HG02610 (cell line): ENCODE measurements around the gene ERBB2.
"Not testable (repeated sequence)": the region's sequence is repeated elsewhere in the genome, so short reads cannot be mapped to it uniquely, and the experiment has no call there.

Source experiments
- ATAC-seq: cut with Tn5 transposase; IDR thresholded peaks from one replicate; pipeline ENCODE4 v1.9.1; 2021; ENCODE audit warnings: mild to moderate bottlenecking, moderate library complexity; ENCODE audit not compliant: unreplicated experiment

The ERBB2 gene

DNA sequence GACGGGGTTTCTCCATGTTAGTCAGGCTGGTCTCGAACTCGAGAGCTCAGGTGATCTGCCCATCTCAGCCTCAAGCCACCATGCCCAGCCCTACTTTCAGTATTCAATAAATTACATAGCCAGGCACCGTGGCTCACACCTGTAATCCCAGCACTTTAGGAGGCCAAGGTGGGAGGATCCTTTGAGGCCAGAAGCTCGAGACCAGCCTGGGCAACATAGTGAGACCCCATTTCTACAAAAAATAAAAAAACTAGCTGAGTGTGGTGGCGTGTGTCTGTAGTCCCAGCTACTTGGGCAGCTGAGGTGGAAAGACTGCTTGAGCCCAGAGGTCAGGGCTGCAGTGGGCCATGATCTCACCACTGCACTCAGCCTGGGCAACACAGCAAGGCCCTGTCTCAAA lies 22.2 kb downstream of the ERBB2 start:
- ATAC-seq: no peak

DNA sequence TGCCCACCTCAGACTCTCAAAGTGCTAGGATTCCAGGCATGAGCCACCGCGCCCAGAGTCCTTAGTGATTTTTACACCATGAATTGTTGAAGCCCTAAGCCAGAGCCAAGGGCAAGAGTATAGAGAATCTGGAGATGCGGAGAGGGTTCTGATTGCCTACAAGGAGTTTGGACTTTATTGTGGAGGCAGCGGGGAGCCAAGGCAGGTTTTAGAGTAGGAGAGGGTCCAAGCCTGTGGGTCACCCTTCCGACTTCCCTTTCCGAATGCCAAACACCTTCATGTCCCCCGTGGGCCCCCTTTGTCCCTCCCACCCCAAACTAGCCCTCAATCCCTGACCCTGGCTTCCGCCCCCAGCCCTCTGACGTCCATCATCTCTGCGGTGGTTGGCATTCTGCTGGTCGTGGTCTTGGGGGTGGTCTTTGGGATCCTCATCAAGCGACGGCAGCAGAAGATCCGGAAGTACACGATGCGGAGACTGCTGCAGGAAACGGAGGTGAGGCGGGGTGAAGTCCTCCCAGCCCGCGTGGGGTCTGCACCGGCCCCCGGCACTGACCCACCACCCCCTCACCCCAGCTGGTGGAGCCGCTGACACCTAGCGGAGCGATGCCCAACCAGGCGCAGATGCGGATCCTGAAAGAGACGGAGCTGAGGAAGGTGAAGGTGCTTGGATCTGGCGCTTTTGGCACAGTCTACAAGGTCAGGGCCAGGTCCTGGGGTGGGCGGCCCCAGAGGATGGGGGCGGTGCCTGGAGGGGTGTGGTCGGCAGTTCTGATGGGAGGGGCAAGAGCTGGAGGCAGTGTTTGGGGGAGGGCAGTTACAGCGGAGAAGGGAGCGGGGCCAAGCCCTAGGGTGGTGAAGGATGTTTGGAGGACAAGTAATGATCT lies 23.3 kb downstream of the ERBB2 start:
- ATAC-seq: no peak

DNA sequence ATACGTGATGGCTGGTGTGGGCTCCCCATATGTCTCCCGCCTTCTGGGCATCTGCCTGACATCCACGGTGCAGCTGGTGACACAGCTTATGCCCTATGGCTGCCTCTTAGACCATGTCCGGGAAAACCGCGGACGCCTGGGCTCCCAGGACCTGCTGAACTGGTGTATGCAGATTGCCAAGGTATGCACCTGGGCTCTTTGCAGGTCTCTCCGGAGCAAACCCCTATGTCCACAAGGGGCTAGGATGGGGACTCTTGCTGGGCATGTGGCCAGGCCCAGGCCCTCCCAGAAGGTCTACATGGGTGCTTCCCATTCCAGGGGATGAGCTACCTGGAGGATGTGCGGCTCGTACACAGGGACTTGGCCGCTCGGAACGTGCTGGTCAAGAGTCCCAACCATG lies 24.9 kb downstream of the ERBB2 start:
- no peak for ATAC-seq

DNA sequence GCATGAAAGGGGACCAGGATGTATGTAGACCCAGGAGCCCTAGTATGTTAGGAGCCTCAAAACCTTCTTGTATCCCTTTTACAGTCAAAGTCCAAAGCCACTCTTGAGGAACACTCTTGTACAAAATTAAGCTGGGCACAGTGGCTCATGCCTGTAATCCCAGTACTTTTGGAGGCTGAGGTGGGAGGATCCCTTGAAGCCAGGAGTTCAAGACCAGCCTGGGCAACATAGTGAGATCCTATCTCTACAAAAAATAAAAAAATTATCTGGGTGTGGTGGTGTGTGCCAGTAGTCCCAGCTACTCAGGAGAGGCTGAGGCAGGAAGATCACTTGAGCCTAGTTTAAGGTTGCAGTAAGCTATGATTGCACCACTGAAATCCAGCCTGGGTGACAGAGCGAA lies 26.1 kb downstream of the ERBB2 start:
- not testable (repeated sequence) for ATAC-seq

DNA sequence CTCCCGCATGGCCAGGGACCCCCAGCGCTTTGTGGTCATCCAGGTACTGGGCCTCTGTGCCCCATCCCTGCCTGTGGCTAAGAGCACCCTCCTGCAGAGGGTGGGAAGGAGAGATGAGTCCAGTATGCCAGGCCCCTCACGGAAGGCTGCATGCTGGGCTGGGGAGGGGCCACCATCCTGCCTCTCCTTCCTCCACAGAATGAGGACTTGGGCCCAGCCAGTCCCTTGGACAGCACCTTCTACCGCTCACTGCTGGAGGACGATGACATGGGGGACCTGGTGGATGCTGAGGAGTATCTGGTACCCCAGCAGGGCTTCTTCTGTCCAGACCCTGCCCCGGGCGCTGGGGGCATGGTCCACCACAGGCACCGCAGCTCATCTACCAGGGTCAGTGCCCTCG lies 26.8 kb downstream of the ERBB2 start:
- ATAC-seq: no peak

DNA sequence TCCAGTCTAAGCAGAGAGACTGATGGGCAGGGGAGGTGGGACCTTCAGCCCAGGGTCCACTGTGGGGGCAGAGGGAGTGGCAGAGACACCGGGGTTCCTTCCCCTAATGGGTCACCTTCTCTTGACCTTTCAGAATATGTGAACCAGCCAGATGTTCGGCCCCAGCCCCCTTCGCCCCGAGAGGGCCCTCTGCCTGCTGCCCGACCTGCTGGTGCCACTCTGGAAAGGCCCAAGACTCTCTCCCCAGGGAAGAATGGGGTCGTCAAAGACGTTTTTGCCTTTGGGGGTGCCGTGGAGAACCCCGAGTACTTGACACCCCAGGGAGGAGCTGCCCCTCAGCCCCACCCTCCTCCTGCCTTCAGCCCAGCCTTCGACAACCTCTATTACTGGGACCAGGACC lies 27.7 kb downstream of the ERBB2 start:
- ATAC-seq: no peak

DNA sequence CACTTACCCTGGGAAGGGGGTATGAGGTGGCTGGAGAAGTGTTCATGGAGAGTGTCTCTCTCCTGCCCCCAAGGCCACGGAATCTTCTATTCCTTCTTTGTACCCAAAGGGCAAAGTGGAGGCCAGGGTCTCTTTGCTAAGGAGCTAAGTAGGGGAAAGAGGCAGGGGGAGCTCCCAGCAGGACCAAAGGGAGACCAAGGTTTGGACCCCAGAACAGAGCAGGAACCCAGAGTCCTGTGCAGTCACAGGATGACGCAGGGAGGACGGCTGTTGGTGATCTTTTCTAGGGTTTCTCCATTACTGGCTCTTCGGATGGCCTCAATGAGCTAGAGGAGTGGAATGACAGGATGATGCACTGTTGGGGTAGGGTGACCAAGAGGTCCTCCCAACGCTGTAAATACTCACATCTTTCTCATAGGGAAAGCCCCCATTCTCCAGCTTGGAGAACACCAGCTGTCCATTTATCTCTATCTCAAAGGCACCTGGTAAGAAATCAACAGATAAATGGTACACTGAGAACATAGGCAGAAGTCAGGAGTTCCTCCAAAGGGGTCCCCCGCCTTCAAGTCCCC lies 29.5 kb downstream of the ERBB2 start:
- ATAC-seq: no peak

DNA sequence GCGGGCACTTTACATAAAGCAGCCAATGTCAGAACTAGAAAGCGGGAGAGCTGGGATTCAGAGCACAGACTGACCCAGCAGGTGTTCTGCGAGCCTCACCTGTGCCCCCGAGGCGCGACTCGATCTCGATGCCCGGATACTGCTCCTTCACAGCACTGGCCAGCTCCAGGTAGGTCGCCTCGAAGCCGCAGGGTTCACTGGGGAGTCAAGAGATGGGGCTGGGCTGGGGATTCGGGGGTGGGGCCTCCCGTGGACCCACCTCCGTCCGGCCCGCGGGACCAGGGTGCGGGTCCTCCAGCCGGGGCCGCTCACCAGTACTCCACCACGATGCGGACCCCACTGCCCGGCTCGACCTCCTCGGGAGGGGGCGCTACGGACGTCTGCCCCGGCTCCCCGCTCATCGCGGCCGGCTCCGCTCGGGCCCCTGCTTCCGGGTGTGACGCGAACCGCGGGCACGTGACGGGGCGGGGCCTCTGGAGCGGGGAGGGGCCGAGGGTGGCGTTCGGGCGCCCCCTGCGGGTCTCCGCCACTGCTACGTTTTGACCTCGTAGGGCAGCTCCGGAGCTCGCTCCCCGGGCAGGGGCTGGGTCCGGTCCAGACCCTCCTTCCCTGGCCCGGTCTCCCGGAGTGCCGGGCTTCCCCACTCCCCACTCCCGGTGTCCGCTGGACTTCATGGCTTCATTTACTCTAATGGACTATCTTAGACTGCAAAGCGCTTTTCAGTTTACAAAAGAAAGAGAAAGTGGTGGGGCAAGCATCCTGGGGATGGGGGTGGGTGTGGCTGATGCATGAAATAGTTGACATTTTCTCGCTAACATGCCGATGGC lies 30.4 kb downstream of the ERBB2 start, which contains the start of gene MIEN1:
TSS of gene MIEN1 (minus strand) at position 438 of the 827 bp plus-strand sequence. CDS start at position 401, 37 bp downstream.
- ATAC-seq: peak; percentile 88

DNA sequence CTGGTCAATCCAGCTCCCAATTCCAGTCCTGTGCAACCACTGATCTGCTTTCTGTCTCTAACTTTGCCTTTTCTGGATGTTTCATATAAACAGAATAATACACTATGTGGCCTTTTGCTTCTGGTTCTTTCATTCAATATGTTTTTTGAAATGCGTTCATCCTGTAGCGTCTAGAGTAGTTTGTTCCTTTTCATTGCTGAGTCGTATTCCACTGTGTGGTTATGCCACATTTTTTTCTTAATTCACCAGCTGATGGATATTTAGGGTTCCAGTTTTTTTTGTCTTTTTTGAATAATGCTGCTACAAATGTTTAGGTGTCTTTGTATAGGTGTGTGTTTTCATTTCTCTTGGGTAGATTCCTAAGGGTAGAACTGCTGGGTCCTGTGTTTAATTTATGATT lies 32.7 kb downstream of the ERBB2 start:
- ATAC-seq: no peak

DNA sequence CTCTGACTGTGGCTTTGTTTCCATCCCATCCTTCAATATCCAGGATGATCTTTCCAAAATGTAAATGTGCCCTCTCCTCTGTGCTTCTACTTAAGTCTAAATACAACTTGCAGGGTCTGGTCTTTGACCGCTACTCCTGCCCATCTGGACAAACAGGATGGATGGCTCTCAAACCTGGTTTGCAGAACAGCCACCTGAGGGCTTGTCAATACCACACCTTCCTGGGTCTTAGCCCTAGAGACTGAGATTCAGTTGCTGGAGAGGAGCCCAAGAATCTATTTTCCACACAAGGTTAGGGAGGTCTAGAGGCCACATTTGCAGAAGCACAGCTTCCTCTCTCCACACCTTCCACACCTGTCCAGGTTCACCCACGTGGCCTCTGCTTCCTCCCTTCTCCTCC lies 36.0 kb downstream of the ERBB2 start:
- no peak for ATAC-seq

DNA sequence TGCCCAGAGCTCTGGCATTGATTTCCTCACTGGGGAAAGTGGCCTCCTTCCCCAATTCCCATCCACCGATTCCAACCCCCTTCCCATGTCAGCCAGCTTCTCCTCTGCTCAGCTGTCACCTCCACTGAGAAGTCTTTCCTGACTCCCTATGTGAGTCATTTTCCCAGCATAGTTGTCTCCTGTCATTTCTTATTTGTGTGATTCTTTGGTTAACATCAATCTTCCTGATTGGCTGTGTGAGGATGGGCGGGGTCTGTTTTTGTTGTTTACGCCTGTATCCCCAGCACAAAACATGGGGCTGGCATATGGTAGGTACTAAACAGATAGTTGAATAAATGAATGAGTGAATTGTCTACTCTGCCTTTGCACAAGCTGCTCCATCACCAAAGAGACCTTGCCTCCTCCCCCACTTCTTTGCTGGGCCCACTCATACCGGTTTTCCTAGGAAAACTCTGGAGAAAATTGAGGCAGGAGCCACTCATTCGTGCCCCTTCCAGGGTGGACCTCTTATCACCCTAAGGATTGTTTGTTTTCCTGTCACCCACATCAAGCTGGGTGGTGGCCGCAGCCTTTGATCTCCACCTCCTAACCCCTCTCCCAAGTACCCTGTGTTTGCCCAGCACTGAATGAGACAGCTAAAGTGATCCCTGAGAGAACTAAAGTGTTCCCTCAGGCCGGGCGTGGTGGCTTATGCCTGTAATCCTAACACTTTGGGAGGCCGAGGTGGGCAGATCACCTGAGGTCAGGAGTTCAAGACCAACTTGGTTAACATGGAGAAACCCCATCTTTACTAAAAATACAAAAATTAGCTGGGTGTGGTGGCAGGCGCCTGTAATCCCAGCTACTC lies 36.7 kb downstream of the ERBB2 start:
- ATAC-seq: no peak

DNA sequence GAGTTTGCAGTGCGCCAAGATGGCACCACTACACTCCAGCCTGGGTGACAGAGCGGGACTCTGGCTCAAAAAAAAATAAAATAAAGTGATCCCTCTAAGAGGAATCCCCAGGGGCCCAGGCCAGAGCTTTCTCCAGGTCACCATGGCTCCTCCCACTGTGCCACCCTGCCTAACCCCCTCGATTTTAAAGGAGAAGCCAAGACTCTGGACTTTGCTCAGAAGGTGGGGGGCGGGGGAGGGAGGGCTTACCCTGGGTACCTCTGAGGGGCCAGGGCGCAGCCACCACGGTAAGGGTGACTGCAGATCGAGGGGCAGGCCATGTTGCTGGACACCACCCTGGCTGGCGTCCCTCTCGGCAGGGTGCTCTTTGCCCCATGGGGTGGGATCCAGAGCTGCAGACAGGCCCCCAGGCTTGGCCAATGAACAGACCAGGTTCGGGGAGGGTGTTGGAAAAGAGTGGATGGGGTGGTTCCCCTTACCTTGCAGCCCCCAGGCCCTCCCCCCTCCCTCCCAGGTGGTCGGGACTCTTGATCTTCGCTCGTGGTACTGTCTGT lies 37.4 kb downstream of the ERBB2 start:
- no peak for ATAC-seq

DNA sequence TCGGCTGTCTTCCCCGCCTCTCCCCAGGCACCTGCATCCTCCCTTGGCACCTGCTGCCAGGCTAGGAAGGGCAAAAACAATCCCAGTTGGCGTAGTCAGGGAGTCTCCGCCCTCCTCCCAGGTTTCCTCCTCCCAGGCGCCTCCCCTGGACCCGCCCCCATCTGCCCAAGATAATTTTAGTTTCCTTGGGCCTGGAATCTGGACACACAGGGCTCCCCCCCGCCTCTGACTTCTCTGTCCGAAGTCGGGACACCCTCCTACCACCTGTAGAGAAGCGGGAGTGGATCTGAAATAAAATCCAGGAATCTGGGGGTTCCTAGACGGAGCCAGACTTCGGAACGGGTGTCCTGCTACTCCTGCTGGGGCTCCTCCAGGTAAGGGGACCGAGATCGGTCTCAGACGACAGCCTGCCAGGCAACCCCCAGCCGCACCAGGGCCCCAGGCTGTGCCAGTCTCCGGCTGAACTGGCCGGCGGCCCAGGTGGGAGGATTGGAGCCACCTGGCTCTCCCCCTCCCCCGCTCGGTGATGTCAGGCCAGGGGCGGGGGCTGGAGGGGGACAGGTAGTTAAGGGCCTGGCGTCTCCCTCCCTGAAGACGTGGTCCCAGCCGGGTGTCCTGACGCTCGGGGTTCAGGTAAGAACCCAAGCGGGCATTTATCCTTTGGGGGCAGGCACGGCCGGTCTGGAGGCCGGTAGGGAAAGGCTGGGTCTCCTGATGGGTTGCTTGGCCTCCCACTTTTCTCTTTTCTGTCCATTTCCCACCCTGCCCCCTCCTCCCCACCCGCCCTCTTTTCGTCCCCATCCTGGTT lies 38.1 kb downstream of the ERBB2 start, which contains the start of gene GRB7:
TSS of gene GRB7 (plus strand) at position 179 of the 808 bp plus-strand sequence. CDS start 4,364 bp downstream, outside the sequence.
- no peak for ATAC-seq

DNA sequence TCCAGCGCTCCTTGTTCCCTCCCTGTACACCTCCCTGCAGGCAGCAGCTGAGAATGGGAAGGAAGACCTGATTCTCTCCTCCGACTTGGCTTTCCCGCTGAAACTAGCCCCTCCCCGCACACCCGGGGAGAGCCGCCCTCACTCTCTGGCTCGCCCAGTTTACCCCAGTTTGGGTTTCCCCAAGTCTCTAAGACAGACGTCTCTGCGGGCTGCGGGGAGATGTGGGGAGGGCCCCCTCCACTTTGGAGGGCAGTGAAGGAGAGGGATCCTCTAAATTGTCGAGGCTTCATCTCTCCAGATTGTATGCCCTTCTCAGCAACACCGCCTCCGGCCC lies 38.7 kb downstream of the ERBB2 start:
- ATAC-seq: no peak

DNA sequence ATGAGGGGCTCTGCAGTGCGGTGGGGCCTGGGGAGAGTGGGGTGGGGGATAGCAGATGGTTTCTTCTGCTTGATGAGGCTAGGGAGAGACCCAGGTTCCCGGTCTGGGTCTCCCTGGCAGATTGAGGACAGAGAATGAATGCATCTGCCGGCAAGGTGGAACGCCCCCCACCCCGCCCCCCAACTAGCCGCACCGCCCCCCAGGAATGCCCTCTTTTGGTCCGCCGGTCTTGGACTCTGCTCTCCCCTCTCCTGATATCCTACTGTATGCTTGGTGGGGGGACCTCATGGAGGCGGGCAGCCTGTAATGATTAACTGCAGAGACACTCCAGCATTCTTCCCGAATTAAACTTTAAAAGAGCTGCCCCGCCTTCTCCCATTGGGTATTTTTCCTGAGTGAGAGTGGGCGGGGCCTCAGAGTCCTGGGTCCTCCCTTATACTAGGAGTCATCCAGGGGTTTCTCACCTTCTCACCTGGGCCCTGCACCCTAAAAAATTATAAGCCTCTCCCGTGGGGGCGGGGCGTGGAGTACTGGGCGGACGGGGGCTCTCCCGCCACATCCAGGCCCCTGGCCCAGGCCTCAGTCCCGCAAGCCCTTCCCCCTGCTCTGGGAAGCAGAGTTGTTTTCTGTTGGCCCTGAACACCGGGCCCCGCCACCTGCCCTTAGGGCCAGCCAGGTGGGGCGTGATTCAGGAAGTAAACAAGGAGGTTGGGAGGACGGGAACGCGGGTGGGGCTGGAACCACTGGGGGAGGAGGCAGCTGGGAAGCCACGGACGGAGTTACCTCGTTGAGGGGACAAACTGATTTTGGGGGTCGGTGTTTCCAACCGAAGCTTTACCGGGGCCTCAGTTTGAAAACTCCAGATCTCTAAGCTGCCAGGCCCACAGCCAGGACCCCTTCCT lies 39.4 kb downstream of the ERBB2 start:
- ATAC-seq: no peak

DNA sequence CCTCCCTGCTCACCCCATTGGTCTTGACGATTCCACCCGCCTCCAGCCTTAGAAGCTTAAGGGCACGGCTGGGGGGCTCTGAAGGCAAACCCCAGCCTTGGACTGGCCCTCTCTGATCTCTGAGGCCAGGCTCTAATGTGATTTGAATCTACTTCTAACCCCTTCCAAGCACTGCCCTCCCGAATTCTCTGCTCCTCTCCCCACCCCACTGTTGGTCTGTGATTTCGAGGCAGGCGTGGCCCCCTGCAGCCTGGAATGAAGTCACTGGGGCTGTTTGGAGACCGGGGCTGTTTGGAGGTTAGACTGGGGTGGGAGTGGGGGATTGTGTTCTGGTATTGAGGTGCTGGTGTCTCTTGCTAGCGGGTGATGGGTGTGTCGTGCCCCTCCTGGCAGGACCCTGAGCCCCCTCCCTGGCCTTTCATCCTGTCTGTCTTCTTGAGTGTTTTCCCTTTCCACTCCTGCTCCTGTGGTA lies 40.1 kb downstream of the ERBB2 start:
- ATAC-seq: no peak

DNA sequence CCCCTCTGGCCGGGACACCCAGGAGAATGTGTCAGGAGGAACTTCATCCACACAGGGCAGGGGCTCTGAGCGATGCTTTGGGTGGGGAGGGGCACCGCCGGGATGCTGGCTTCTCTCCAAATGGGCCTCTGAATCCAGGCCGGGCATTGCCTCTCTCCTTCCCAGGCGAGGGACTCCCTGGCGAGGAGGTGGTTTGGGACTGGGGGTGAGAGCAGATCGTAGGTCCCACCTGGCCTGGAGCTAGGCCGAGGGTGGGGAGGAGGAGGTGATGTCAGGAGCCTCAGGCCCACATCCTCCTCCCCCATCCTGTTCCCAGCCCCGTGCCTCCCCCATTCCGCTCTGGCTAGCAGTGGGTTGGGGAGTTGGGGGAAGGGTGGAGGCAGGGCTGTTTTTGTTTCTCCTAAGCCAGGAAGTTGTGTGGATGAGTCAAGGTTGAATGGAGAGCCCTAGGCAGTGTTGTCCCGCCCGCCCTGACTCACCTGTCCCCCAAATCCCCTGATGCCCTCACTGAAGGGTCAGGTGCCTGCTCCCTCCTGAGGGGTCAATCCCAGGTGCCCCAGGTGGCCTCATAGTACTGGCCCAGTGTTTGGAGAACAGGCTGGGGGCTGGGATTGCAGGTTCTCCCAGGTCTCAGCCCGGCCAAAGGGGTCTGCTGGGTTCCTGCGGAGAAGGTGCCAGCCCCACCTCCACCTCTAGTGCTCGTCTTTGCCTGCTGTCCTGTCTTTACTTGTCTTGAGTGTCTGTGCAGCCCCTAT lies 40.7 kb downstream of the ERBB2 start:
- ATAC-seq: no peak
